Peyer's patch (tissue), 4 donors: ENCODE data around the gene VPS9D1. TPM values are rescaled to one million over a fixed set of nuclear protein-coding genes. Genes with fewer than 3 reads are reported as not detected.

Experiments
- DNase-seq, 3 donors: peaks; one replicate each; pipeline ENCODE4 v3.0.0-alpha.2; 2017 to 2019
- H3K27ac ChIP-seq, 4 donors: fragments of 200-600 bp; sonication (generic); one replicate each; pipeline ENCODE4 v1.5.1; 2016 to 2019
- H3K27me3 ChIP-seq, 2 donors: fragments of 200-600 bp; sonication (generic); one replicate each; pipeline ENCODE4 v1.5.1; 2019
- H3K36me3 ChIP-seq, 3 donors: fragments of 200-600 bp; sonication (generic); one replicate each; pipeline ENCODE4 v1.5.1; 2016 to 2019
- H3K4me1 ChIP-seq, 4 donors: fragments of 200-600 bp; sonication (generic); one replicate each; pipeline ENCODE4 v1.5.1; 2016 to 2019
- H3K4me3 ChIP-seq, 4 donors: fragments of 200-600 bp; sonication (generic); 1 replicate in 3 of 4; 2 replicates in 1 of 4; pipeline ENCODE4 v1.5.1; 2016 to 2019; ENCODE audit warnings: mild to moderate bottlenecking in 1 of 4
- H3K9me3 ChIP-seq, 4 donors: fragments of 200-600 bp; sonication (generic); one replicate each; pipeline ENCODE4 v1.5.1; 2016 to 2019; ENCODE audit warnings: mild to moderate bottlenecking in 1 of 4
- POLR2A ChIP-seq, 2 donors: fragments of 450-650 bp; IDR thresholded peaks; one replicate each; pipeline ENCODE4 v1.5.1; 2017; ENCODE audit warnings: antibody characterized with exemption in 2 of 2, mild to moderate bottlenecking in 2 of 2, moderate library complexity in 2 of 2
- total RNA-seq, 4 donors: library from RNA; depleted of rRNA; stranded (reverse); fragments of >200 nt; gene quantifications; one replicate each; pipeline ENCODE4 v1.1.0, GENCODE V29; 2016
- TF ChIP-seq, protein P1 (sequence below), 6 experiments: fragments of 450-650 bp in 4 of 6; fragments of 200-600 bp in 2 of 6; sonication (generic) in 1 of 6; IDR thresholded peaks; one replicate each; pipeline ENCODE4 v1.5.1; 2017 to 2019; ENCODE audit warnings: antibody characterized with exemption in 6 of 6, mild to moderate bottlenecking in 3 of 6, moderate library complexity in 1 of 6

Gene VPS9D1
- total RNA-seq, 4 donors from 2014 or later, result 14.9 to 45.9 (median 27.9) TPM

GRCh38 chr16:89707695-89708094, 13.0 kb downstream of the VPS9D1 start:
- TF ChIP-seq POLR2A (IDR thresholded peaks at IDR 0.05), result no peak
- TF ChIP-seq, protein P1, sequence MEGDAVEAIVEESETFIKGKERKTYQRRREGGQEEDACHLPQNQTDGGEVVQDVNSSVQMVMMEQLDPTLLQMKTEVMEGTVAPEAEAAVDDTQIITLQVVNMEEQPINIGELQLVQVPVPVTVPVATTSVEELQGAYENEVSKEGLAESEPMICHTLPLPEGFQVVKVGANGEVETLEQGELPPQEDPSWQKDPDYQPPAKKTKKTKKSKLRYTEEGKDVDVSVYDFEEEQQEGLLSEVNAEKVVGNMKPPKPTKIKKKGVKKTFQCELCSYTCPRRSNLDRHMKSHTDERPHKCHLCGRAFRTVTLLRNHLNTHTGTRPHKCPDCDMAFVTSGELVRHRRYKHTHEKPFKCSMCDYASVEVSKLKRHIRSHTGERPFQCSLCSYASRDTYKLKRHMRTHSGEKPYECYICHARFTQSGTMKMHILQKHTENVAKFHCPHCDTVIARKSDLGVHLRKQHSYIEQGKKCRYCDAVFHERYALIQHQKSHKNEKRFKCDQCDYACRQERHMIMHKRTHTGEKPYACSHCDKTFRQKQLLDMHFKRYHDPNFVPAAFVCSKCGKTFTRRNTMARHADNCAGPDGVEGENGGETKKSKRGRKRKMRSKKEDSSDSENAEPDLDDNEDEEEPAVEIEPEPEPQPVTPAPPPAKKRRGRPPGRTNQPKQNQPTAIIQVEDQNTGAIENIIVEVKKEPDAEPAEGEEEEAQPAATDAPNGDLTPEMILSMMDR (IDR thresholded peaks at IDR 0.05), result no peak

GRCh38 chr16:89706518-89707260, 14.0 kb downstream of the VPS9D1 start:
- H3K4me1 ChIP-seq, result peaks cover 0 to 32% (median 3%) of the 10 kb centered on the region in 4 donors
- H3K27me3 ChIP-seq, result no peaks in the 10 kb centered on the region
- no peaks in the 10 kb centered on the region for H3K36me3 ChIP-seq
- H3K9me3 ChIP-seq, result no peaks in the 10 kb centered on the region
- H3K27ac ChIP-seq, result no peak overlapping the region
- peak in 1 of 3 donors; percentile 49 for DNase-seq
- TF ChIP-seq, protein P1 (IDR thresholded peaks at IDR 0.05), result no peak
- TF ChIP-seq POLR2A (IDR thresholded peaks at IDR 0.05), result no peak
- no peak overlapping the region for H3K4me3 ChIP-seq

More at GRCh38 chr16:89707695-89708094, 13.0 kb downstream of the VPS9D1 start:
- Histone ChIP-seq H3K9me3 (no peaks in the 10 kb centered on the region), H3K27ac (no peak overlapping the region), H3K27me3 (no peaks in the 10 kb centered on the region), H3K4me1 (peaks cover 0 to 34% (median 8%) of the 10 kb centered on the region in 4 donors), H3K4me3 (no peak overlapping the region), H3K36me3 (no peaks in the 10 kb centered on the region)
- DNase-seq, result no peak

DNA sequence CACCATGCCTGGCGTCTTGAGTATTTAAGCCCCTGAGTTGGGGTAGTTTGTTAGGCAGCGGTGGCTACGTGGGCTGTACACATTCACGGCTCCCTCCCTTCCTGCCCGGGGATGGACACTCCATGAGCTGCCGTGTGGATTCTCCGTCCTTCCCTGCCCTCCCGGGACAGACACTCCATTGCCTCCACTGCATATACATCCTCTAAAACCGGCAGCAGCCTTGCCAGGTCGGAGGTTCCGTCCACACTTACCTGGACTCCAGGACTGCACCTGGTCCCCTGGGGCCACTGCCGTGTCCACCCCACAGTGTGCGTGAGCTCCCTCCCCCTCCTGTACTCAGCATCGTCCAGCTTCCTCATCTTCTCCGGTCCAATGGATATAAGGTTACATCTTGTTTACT, 15.7 kb downstream of the VPS9D1 start:
- Histone ChIP-seq H3K4me3 (no peak overlapping the region), H3K27me3 (no peaks in the 10 kb centered on the region), H3K9me3 (no peaks in the 10 kb centered on the region), H3K27ac (no peak overlapping the region), H3K4me1 (peaks cover 0 to 35% (median 9%) of the 10 kb centered on the region in 4 donors), H3K36me3 (no peaks in the 10 kb centered on the region)
- DNase-seq, result no peak
- TF ChIP-seq POLR2A (IDR thresholded peaks at IDR 0.05), result no peak
- TF ChIP-seq, protein P1 (IDR thresholded peaks at IDR 0.05), result no peak

- Histone ChIP-seq H3K9me3 (no peaks in the 10 kb centered on the region), H3K4me3 (no peak overlapping the region), H3K27me3 (no peaks in the 10 kb centered on the region), H3K27ac (no peak overlapping the region), H3K36me3 (no peaks in the 10 kb centered on the region), H3K4me1 (peaks cover 0 to 42% (median 11%) of the 10 kb centered on the region in 4 donors)
- TF ChIP-seq POLR2A (IDR thresholded peaks at IDR 0.05), result no peak
- TF ChIP-seq, protein P1 (IDR thresholded peaks at IDR 0.05), result no peak
- DNase-seq, result no peak
Observed at GRCh38 chr16:89704281-89704680, 16.4 kb downstream of the VPS9D1 start.

DNA sequence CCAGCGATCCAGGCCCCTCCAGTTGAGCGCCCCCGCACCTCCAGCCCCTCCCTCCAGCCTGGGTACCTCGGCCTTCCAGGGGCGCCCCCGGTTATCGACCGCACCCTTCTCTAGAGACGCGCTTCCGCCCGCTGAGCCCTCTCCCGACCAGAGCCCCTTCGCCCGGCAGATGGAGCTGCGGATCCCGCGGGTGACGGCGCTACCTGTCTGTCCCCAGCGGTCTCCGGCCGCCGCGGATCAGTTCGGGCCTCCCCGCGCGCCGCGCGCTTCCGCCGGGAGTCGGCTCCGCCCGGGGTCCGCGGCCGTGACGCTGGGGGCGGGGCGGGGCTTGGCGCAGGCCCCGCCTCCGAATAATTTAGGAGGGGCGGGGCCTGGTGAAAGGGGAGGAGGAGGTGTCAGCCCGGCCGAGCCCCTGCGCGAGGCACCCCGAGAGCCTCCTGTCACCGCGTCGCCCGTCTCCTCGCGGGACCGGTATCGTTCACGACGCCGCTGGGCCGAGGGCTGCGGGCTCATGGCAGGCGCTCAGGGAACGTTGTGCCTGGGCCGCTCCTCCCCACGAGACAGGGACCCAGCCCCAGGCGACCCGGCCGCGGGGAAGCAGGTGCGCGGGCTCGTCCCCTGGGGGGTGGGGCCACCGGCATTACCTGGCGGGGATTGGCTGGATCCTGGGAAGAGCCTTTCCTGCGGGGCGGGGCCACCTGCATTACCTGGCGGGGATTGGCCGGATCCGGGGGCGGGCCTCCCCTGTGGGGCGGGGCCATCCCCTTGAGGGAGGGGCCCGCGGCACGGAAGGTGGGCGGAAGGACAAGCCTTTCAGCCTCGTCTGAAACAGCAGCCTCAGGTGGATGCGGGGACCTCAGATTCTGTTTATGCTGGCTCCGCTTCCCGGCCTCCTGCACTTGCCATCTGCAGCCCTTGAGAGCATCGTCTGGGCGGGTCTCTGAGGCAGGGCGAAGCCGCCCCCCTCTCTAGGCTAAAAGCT, 19.0 kb downstream of the VPS9D1 start, which contains the start of gene SPATA2L:
Gene SPATA2L, minus strand, starts transcription at position 281 of the 982 bp plus-strand sequence. CDS start 473 bp downstream, outside the sequence.
- peak; percentile 86 to 87 for TF ChIP-seq POLR2A (IDR thresholded peaks at IDR 0.05)
- TF ChIP-seq, protein P1 (IDR thresholded peaks at IDR 0.05), result peak in 5 of 6 experiments; percentile 17 to 51 (median 38)
- no peaks in the 10 kb centered on the region for H3K27me3 ChIP-seq
- DNase-seq, result peak; percentile 97 to 99 (median 99)
- peaks cover 0 to 35% (median 15%) of the 10 kb centered on the region in 4 donors for H3K4me1 ChIP-seq
- H3K4me3 ChIP-seq, result peak within 1 kb of the TSS; percentile 70 to 87 (median 78)
- peaks cover 0 to 16% (median 0%) of the 10 kb centered on the region in 3 donors for H3K36me3 ChIP-seq
- H3K9me3 ChIP-seq, result no peaks in the 10 kb centered on the region
- peak within 1 kb of the TSS; percentile 88 to 95 (median 92) for H3K27ac ChIP-seq
